HepG2 (cell line): ENCODE data around the gene CDC42SE2. TPM values are rescaled to one million over a fixed set of nuclear protein-coding genes. Genes with fewer than 3 reads are reported as not detected.
"Not testable (repeated sequence)": the region's sequence is repeated elsewhere in the genome, so short reads cannot be mapped to it uniquely, and the experiment has no call there.

Experiments
- ARID5B ChIP-seq: IDR thresholded peaks from 2 replicates; pipeline ENCODE4 v1.4.0; 2020; ENCODE audit warnings: mild to moderate bottlenecking, missing genetic modification reagents
- FOXO1 ChIP-seq: sonication (generic); formaldehyde crosslinking; IDR thresholded peaks from 2 replicates; pipeline ENCODE4 v1.4.0; 2020; ENCODE audit warnings: missing genetic modification reagents
- FOXP1 ChIP-seq, 2 experiments: fragments of 450-650 bp in 1 of 2; IDR thresholded peaks; 2 replicates each; pipeline ENCODE4 v1.6.1; 2017 to 2018; ENCODE audit warnings: antibody characterized with exemption in 1 of 2
- HNF4A ChIP-seq: sonication (generic); formaldehyde crosslinking; IDR thresholded peaks from 2 replicates; pipeline ENCODE4 v1.4.0; 2020; ENCODE audit warnings: missing genetic modification reagents
- HOXA3 ChIP-seq: sonication (generic); formaldehyde crosslinking; IDR thresholded peaks from 2 replicates; pipeline ENCODE4 v1.5.0; 2020; ENCODE audit warnings: missing genetic modification reagents
- IRF2 ChIP-seq: IDR thresholded peaks from 2 replicates; pipeline ENCODE4 v1.6.1; 2018; ENCODE audit warnings: missing genetic modification reagents, missing compliant biosample characterization
- KAT7 ChIP-seq: IDR thresholded peaks from 2 replicates; pipeline ENCODE4 v1.6.1; 2018; ENCODE audit warnings: borderline replicate concordance, missing compliant biosample characterization
- KAT8 ChIP-seq: IDR thresholded peaks from 2 replicates; pipeline ENCODE4 v1.6.1; 2016; ENCODE audit warnings: missing genetic modification reagents, missing compliant biosample characterization
- PATZ1 ChIP-seq: sonication (generic); formaldehyde crosslinking; IDR thresholded peaks from 2 replicates; pipeline ENCODE4 v1.4.0; 2020; ENCODE audit warnings: missing genetic modification reagents
- SP1 ChIP-seq, 2 experiments: fragments of 450-650 bp in 1 of 2; sonication (generic) in 1 of 2; formaldehyde crosslinking in 1 of 2; IDR thresholded peaks; 2 replicates each; pipeline versions ENCODE4 v1.4.0 to v1.6.1; 2016 to 2020; ENCODE audit warnings: missing genetic modification reagents in 1 of 2
- TAF1 ChIP-seq: sonication (generic); formaldehyde crosslinking; IDR thresholded peaks from 2 replicates; pipeline ENCODE4 v1.4.0; 2020; ENCODE audit warnings: missing genetic modification reagents
- TBX2 ChIP-seq: sonication (generic); formaldehyde crosslinking; IDR thresholded peaks from 2 replicates; pipeline ENCODE4 v1.5.0; 2020; ENCODE audit warnings: missing genetic modification reagents, mild to moderate bottlenecking, borderline replicate concordance
- TFDP1 ChIP-seq: IDR thresholded peaks from 2 replicates; pipeline ENCODE4 v1.6.1; 2016; ENCODE audit warnings: missing compliant biosample characterization, missing genetic modification reagents, borderline replicate concordance
- TFE3 ChIP-seq: IDR thresholded peaks from 2 replicates; pipeline ENCODE4 v1.6.1; 2016
- THAP11 ChIP-seq: IDR thresholded peaks from 2 replicates; pipeline ENCODE4 v1.6.1; 2016; ENCODE audit warnings: missing biosample characterization, missing genetic modification reagents
- YEATS4 ChIP-seq: sonication (generic); formaldehyde crosslinking; IDR thresholded peaks from 2 replicates; pipeline ENCODE4 v1.4.0; 2020; ENCODE audit warnings: missing genetic modification reagents, borderline replicate concordance
- ZNF264 ChIP-seq: sonication (generic); formaldehyde crosslinking; IDR thresholded peaks from 2 replicates; pipeline ENCODE4 v1.4.0; 2020; ENCODE audit warnings: missing genetic modification reagents
- polyA plus RNA-seq, 8 experiments: library from polyadenylated mRNA; depleted of rRNA in 3 of 8; stranded (reverse) in 7 of 8; unstranded in 1 of 8; fragments of >200 nt; fragmentation: Illumina TruSeq in 4 of 8; extraction: Trizol in 4 of 8; gene quantifications; 2 replicates each; pipeline versions ENCODE4 v1.2.1 to v1.2.3, GENCODE V29; 2011 to 2016; ENCODE audit warnings: low read depth in 4 of 8, missing spikeins in 1 of 8, mixed read lengths in 1 of 8; ENCODE audit not compliant: insufficient read depth in 1 of 8
- total RNA-seq, 5 experiments: library from RNA; depleted of rRNA; stranded (reverse); fragments of >200 nt; fragmentation: Illumina TruSeq; extraction: Trizol; gene quantifications; 2 replicates each; pipeline ENCODE4 v1.2.3, GENCODE V29; 2016; ENCODE audit warnings: low read depth in 1 of 5
- TF ChIP-seq, protein P1 (sequence below): sonication (generic); formaldehyde crosslinking; IDR thresholded peaks from 2 replicates; pipeline ENCODE4 v1.4.0; 2020; ENCODE audit warnings: missing genetic modification reagents, borderline replicate concordance

CDC42SE2 gene
- total and polyA plus RNA-seq, 2 of the 13 experiments (the other 11 are each of a cell fraction or from before 2014, with no cell fraction given) = 19.6 to 25.0 TPM

DNA sequence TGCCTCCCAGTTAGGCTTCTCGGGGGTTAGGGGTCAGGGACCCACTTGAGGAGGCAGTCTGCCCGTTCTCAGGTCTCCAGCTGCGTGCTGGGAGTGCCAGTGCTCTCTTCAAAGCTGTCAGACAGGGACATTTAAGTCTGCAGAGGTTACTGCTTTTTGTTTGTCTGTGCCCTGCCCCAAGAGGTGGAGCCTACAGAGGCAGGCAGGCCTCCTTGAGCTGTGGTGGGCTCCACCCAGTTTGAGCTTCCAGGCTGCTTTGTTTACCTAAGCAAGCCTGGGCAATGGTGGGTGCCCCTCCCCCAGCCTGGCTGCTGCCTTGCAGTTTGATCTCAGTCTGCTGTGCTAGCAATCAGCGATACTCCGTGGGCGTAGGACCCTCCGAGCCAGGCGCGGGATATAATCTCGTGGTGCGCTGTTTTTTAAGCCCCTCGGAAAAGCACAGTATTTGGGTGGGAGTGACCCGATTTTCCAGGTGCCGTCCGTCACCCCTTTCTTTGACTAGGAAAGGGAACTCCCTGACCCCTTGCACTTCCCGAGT, 48.5 kb downstream of the CDC42SE2 start (continued):
- not testable (repeated sequence) for TF ChIP-seq SP1, FOXP1 (IDR thresholded peaks at IDR 0.05)
- TF ChIP-seq SP1 (CRISPR knock-in tag; IDR thresholded peaks at IDR 0.05) (0 out of 2 replicates have a peak, but pooled peaks have one; percentile 29), FOXO1 (CRISPR knock-in tag) (peak; percentile 29; the same call in 1 of the 2 replicates), THAP11 (CRISPR knock-in tag) (peak; percentile 38; the same call in 1 of the 2 replicates), KAT8 (CRISPR knock-in tag) (peak; percentile 58), TAF1 (CRISPR knock-in tag) (peak; percentile 75), TBX2 (CRISPR knock-in tag) (peak; percentile 53; the same call in 1 of the 2 replicates), ARID5B (CRISPR knock-in tag) (peak; percentile 84), FOXP1 (CRISPR knock-in tag; IDR thresholded peaks at IDR 0.05) (0 out of 2 replicates have a peak, but pooled peaks have one; percentile 15), ZNF264 (0 out of 2 replicates have a peak, but pooled peaks have one; percentile 38), HOXA3 (CRISPR knock-in tag) (peak; percentile 68; the same call in 1 of the 2 replicates), TFDP1 (CRISPR knock-in tag) (0 out of 2 replicates have a peak, but pooled peaks have one; percentile 11), IRF2 (CRISPR knock-in tag) (peak; percentile 67; the same call in 1 of the 2 replicates), PATZ1 (CRISPR knock-in tag) (peak; percentile 48; the same call in 1 of the 2 replicates), HNF4A (CRISPR knock-in tag) (peak; percentile 33), KAT7 (CRISPR knock-in tag) (peak; percentile 74; the same call in 1 of the 2 replicates), YEATS4 (CRISPR knock-in tag) (0 out of 2 replicates have a peak, but pooled peaks have one; percentile 39), TFE3 (CRISPR knock-in tag) (0 out of 2 replicates have a peak, but pooled peaks have one; percentile 20)
- TF ChIP-seq, protein P1, sequence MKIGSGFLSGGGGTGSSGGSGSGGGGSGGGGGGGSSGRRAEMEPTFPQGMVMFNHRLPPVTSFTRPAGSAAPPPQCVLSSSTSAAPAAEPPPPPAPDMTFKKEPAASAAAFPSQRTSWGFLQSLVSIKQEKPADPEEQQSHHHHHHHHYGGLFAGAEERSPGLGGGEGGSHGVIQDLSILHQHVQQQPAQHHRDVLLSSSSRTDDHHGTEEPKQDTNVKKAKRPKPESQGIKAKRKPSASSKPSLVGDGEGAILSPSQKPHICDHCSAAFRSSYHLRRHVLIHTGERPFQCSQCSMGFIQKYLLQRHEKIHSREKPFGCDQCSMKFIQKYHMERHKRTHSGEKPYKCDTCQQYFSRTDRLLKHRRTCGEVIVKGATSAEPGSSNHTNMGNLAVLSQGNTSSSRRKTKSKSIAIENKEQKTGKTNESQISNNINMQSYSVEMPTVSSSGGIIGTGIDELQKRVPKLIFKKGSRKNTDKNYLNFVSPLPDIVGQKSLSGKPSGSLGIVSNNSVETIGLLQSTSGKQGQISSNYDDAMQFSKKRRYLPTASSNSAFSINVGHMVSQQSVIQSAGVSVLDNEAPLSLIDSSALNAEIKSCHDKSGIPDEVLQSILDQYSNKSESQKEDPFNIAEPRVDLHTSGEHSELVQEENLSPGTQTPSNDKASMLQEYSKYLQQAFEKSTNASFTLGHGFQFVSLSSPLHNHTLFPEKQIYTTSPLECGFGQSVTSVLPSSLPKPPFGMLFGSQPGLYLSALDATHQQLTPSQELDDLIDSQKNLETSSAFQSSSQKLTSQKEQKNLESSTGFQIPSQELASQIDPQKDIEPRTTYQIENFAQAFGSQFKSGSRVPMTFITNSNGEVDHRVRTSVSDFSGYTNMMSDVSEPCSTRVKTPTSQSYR = peak; percentile 99
